Measurements from ENCODE around the gene OXSR1.
"Not testable (repeated sequence)": the region's sequence is repeated elsewhere in the genome, so short reads cannot be mapped to it uniquely, and the experiment has no call there.

OXSR1 gene

DNA sequence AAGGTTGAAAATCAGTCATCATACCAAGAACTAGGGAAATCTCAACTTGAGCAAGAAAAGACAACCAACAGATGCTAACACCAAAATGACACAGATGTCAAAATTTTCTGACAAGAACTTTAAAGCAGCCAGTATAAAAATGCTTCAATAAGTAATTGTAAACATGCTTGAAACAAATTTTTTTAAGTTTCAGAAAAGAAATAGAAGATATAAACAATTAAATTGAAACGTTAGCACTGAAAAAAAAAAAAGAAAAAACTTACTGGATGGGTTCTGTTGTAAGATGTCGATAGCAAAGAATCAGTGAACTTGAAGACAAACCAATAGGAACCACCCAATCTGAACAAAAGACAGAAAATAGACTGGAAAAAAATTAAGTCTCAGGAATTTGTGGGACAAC is 18.8 kb upstream of the OXSR1 start:
- DNase-seq = no peak

DNA sequence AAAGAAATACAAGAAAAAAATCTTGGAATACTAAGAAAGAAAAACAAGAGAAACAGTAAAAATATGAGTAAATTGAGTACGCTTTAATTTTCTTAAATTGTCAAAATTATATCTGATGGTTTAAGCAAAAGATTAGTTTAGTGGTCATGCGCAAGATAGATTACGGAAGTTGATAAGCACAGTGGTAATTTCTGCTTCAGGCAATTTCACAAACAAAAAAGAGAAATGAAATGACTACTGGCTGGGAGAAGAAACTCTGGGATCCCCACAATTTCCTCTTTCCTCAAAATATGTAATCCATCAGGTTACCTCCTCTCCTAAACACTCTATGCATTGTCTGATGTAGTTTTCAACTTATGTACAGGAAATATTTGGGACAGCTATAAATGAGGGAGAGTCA is 17.9 kb upstream of the OXSR1 start:
- no peak for DNase-seq

DNA sequence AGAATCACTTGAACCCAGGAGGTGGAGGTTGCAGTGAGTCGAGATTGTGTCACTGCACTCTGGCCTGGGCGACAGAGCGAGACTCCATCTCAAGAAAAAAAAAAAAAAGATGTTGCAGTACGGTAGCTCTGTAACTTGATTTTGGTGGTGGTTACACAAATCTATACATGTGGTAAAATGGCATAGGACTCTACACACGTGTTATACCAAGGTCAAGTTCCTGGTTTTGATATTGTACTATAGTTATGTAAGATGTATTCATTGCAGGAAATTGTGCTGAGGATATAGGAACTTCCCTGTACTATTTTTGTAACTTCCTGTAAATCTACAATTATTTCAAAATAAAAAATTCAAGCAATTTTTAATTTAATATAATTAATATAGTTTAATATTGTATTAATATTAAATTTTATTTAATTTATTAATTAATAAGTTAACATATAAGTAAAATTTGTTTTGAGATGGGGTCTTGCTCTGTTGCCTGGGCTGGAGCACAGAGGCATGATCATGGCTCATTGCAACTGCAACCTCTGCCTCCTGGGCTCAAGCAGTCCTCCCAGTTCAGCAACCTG is 16.9 kb upstream of the OXSR1 start:
- no peak for DNase-seq

DNA sequence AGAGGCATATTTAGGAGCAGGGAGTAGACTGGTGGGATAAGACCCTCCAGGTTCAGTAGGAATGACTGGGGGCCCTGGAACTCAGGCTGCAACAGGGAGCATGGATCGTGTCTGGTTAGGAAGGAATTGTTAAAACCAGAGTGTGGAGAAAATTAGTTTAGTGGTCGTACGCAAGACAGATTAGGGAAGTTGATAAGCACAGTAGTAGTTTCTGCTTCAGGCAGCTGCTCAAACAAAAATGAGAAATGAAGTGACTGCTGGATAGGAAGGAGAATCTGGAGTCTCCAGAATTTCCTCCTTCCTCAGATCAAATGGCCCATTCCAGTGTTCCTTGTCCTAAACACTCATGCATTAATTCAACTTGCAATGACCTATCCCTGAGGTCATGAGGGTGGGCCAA is 15.6 kb upstream of the OXSR1 start:
- DNase-seq = no peak

DNA sequence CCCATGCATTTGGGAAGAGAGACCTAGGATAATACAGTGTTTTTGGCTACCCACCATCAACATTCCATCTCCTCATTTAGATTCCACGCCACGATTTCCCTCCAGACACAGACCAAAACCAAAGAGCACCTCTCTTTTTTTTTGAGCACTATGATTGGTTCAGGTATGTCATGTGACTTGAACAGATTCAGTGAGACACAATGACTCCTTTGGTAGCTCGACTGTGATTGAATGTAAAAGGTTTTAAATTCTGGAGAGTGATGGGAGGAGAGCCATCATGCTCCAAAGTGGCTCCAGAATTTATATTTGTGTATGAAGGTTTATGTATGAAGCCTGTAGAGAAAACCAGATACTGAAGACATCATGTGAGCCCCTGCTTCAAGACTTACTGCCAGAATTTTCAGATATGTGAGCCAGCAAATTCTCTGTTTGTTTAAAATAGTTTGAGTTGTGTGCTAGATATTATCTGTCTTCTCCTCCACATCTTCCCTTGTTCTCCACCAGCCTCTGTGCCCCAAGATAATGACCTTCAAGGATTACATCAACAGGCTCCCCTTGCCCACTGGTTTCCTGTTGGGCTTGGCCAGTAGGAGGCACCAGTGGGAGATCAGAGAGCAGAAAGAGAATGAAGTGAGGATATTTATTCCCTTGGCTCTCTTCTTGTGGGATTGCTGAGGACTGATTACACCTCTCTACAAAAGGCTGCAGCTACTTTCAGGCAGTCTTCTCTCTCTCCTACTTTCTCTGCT is 14.4 kb upstream of the OXSR1 start:
- DNase-seq = peak; percentile 5

DNA sequence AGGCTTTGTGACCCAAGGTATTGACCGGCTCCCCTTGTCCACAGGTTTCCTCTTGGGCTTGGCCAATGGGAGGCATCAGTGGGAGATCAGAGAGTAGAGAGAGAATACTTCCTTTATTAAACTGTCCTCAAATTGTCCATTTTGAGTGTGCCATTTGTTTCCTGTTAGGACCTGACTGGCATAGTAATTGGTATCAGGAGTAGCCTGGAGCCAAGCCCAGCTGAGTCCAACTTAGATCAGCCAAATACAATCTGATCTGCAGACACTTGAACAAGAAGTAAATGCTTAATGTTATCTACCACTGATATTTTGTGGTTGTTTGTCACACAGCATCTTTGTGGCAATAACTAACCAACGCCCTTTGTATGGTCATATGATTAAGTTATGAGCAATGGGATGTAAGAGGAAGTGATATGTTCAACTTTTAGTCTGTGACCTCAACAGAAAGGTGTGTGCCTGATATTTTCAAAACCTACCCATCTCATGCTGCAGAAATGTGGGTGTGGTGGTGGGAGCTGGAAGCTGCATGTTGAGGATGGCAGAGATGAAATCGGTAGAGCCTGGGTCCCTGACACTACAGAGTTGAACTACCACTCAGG is 13.6 kb upstream of the OXSR1 start:
- DNase-seq = no peak

DNA sequence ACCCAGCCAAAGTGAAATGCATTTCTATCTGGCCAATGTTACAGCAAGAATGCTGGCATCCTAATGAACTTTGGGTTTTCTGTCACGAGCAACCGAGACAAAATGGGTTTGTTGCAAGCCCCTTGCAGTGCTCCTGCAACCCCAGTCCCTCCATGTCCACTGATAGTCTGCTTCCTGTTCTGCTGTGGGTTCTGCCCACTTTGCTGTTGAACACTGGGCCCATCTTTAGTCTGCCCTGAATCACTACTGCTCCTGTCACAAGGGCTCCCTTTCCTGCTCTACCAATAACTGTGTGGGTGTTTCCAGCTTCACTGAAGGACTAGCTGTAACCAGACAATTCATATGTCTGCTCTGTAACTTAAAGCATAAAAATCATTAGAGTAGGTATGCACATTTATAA is 12.7 kb upstream of the OXSR1 start:
- no peak for DNase-seq

DNA sequence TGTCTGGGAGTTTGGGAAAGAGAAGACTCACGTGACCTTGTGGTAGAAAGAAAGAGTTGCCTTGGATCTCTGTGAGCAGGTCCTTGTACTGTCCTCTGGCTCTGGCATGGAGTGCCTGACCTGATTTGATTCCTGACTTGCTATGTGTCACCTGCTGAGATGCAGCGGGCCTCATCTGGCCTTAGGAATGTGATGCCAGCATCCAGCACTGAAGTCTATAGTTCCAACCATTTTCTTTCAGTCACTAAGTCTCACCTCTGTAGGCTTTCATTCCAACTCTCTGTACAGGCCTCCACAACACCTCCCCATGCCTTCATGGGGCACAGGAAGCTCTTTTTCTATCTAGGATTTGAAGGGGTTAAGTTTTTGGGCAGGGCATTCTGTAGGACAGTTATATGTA is 12.1 kb upstream of the OXSR1 start:
- no peak for DNase-seq

DNA sequence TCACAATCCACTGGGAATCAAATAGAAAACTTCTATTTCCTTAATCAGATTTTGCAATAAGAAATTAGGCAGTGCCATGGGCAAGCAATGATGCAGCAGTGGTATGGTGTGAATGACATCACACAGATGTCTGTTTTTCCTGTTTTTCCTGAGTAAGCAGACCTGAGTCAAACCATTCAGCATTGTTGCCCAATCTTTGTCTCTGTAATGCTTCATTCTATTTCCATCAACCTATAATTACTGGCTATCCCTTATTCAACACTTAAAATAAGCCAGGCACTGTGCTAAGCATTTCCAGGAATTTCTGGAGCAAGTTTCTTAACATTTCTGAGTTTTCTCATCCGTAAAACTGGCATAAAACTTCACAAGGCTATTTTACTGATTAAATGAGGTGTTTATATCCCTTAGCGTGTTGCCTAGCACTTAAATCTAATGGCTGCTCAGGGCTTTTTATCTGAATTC is 11.3 kb upstream of the OXSR1 start:
- peak; percentile 57 for DNase-seq

DNA sequence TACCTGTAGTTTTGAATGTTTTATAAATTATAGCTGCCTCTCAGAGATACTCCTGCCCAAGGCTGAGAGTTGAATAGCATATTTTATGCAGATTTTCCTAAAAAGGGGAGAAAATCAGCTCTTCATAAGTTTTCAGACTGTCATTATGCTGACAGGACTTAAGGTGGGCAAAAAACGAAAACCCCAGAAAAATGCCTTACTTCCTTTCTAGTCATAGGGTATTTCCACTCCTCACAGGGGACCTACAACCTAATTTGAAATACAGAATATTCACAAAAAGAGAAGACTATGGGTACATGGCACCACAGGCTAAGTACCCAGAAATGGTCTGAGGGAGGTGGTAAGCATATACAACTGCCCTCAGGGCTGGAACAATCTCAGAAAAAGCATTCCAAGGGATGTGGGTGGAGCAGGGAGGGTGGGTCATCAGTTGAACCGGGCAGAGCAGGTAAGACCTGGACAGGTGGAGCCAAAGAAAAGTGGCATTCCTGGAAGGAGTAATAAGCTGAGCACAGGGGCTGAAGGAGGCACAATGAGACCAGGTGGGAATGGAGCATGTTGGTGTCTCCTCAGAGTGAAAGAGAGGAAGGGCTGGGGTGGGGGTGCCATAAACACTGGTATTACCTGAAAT is 10.6 kb upstream of the OXSR1 start:
- peak; percentile 23 for DNase-seq

DNA sequence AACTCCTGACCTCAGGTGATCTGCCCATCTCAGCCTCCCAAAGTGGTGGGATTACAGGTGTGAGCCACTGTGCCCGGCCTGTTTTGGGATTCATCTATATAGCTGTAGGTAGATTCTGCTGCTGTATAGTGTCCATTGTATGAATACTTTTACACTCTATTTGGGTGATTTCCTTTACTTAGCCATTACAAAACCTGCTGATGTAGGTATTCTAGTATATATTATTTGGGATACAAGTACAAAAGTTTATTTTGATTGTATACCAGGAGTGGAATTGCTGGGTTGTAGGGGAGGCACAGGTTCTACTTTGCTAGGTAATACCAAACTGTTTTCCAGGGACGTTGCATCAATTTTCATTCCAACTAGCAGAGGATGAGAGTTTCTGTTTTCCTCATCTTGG is 9.5 kb upstream of the OXSR1 start:
- no peak for DNase-seq

DNA sequence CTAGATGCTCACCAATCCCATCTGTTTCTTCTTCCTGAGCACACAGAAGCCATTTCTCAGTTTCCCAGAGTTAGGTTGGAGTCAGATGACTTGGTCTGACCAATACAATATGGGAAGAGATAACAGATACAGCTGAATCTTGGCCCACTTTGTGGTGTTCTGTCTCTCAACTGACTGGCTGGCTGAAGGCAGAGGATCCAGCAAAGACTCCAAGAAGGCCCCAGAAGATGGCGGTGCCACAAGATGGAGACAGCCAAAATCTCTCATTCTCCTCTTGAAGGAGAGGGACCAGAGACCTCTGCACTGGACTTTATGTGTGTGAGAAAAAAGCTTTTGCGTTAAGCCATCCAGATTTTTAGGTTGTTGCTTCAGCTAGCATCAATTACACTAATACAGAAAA is 8.2 kb upstream of the OXSR1 start:
- no peak for DNase-seq

DNA sequence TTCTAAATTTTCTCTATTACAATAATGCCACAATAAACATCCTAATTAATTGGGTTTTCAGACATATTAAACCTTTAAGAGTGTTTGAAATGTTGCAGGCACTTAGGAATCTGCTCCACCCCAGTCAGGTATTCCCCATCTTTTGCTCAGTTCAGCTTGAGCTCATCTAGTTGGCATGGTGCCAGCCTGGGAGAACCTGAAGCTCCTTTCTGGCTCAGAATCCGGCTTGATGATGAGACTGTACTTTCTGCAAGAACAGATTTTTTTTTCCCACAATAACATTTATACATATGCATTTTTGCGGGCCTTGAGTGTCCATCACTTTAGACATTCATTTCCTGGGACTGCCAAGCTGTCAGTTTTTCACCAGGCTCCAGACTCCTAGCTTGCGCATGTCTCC is 7.7 kb upstream of the OXSR1 start:
- peak; percentile 63 for DNase-seq

DNA sequence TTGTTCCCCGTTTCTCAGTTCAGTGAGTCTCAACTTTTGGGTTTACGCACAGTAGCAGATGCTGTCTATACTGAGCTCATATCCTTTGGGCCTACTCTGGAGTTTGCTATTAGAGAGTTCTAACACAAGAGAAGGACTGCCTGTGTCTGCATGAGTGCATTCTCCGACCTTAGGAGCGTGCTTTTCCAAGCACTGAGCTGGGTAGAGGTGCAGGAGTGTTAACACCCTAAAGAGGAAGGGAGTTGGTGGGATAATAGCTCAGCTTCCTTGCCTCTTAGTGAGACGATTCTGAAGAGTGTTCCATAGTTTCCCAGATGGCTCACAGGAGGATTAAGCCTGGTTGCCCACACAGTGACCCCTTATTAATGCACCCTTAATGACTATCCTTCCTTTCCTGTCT is 6.9 kb upstream of the OXSR1 start:
- no peak for DNase-seq

DNA sequence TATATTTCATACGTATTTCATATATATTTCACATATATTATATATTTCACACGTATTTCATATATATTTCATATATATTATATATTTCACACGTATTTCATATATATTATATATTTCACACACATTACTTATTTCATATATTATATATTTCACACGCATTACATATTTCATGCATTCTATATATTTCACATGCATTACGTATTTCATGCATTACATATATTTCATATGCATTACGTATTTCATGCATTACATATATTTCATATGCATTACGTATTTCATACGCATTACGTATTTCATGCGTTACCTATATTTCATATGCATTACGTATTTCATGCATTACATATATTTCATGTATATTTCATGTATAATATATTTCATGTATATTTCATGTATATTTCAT is 4.6 kb upstream of the OXSR1 start:
- not testable (repeated sequence) for DNase-seq

DNA sequence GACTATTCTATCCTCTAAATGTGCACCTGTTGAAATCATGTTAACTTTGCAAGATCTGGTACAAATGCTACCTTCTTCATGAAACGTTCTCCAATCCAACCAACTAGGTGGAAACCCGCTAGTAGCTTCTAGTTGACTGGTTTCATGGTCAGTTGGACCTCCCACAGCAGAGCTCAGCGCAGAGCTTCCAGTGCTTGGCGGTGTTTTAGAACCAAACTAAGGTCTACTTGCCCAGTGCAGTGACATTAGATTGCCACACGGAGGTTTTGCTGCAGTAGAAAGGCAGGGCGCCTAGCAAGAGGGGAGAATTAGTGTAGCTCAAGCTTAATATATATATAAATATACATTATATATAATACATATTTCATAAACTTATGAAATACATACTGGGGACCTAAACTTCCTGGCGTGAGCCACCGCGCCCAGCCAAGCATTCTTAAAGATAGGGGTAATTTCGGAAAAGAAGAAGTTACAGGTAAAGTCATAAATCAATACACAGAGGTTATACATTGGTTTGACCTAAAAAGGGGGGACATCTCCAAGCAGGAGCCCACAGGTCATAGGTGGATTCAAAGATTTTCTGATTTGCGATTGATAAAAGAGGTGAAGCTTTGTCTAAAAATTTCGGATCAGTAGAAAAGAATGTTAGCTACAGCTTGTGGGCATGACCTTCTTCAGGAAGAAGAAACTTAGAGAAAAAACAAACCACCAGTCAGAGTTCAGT is 2.1 kb upstream of the OXSR1 start:
- DNase-seq = peak; percentile 3

DNA sequence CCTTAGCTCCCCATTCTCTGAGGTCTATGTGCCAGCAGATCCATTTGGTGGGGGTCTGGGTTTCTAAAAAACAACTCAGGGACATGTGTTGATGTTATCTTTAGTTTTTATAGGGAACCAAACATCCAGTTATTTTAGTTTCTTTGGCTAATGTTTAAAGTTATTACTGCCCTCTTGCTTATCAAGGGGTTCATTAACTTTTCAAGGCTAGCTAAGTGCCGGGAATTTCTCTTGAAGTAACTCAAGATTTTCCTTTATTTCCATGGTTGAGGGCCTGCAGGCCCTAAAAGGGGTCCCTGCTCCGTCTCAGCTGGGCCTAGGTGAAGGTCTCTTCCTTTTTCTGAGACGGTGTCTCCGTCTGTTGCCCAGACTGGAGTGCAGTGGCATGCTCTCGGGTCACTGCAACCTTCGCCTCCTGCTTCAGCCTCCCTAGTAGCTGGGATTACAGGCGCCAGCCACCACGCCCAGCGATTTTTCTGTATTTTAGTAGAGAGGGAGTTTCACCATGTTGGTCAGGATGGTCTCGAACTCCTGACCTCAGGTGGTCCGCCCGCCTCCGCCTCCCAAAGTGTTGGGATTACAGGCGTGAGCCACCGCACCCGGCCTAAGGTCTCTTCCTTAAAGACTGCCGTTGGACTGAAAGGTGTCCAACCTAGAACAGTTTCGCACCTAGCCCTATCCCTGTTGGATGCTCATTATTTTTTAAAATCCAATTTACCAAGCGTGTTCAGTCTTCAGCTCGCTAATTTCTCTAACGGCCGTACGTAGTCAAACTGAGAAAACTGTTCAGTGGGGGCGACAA is 1.3 kb upstream of the OXSR1 start:
- no peak for DNase-seq

DNA sequence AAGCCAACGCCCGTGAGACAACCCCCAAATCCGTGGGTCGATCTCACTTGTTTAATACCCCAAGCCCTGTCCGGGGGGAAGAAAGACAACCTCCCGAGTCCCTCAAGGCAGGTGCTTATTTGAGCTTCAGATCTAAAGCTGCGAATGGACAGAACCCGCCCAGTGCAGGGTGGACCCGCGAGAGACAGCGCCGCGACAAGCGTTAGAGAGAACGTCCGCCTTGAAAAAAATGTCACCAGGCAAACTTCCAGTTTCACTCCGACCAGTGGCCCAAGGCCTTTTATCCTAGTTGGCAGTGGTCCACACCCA is 740 bp upstream of the OXSR1 start:
- no peak for DNase-seq

DNA sequence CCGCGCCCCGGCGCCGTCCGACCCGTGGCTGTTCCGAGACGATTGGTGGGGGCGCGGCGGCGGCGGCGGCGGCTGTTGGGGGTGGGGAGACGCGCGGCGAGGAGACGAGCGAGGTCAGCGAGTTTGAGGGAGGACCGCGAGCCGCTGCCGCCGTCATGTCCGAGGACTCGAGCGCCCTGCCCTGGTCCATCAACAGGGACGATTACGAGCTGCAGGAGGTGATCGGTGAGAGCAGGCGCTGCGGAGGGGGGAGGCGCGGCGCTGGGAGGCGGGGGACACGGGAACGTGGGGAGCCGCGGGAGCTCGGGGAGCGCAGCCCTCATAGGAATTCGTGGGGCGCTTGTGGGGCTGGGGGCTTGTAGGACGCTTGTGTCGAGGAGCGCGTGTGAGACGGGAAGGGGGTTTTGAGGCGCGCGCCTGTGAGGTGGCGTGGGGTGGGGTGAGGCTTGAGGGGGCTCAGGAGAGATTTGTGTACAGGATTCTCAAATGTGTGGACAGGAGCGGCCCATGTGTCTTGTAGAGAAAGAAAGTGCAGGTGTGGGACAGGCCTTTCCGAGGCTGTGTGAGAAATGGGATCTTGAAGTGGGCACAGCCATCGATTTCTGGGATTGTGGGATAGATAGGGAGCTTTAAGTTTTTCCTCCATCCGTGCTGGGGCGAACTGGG is 518 bp downstream of the OXSR1 start:
- peak; percentile 20 for DNase-seq

DNA sequence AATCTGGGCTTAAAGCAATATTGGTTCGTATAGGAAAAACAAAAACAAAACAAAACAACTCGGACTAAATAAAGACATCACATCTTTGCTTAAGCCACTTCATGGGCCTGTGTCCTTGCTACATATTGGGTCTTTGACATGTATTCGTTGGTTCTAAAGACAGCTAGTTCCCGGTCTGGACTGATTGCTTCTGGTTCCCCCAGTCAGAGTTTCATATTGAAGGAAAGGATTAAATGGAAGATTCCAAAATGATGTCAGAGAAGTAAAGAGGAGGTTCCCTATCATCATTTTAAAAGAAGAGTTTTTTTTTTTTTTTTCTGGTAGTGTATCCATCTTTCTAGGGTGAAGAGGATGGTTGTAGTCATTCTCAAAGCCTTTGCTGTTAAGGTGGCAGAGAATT is 2.3 kb downstream of the OXSR1 start:
- no peak for DNase-seq

DNA sequence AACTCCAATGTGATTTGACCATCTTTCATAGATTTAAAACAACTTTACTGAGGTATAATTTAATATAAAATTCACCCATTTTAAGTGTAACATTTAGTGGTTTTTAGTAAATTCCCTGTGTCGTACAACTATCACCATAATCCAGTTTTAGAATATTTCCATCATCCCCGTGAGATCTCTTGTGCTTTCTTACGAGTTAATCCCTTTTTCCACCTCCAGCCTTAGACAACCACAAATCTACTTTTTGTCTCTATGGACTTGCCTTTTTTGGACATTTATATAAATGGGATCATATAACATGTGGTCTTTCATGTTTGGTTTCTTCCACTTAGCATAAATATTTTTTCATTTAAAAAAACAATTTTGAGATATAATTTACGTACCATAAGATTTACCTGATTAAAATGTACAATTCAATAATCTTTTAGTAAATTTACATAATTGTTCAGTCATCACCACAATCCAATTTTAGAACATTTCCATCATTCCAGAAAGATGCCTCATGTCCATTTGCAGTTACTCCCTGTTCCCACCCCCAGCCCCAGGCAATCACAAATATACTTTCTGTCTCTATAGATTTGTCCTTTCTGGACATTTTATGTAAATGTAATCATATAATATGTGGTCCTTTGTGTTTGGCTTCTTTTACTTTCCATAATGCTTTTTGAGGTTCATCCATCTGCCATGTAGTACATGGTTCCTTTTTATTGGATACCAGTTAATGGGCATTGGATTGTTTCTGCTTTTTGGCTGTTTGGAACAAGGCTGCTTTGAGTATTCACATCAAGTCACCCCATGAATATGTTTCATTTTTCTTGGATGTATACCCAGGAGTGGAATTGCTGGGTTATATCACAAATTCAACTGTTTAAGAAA is 3.1 kb downstream of the OXSR1 start:
- DNase-seq = no peak
